Stimulated activated CD8-positive, alpha-beta memory T cell treated with anti-CD3 and anti-CD28 coated beads, Interleukin-4, amount 100 ng/mL, for 48 hours (primary cell): Measurements from ENCODE around the gene NYNRIN.

Experiments used
- DNase-seq: peaks from one replicate; pipeline ENCODE4 v3.0.0-alpha.2; 2020

Gene NYNRIN

GRCh38 chr14:24463017-24463883, 64.4 kb downstream of the NYNRIN start:
- no peak for DNase-seq

GRCh38 chr14:24463884-24464785, 65.3 kb downstream of the NYNRIN start:
- no peak for DNase-seq

- no peak for DNase-seq
Measured at GRCh38 chr14:24465368-24465767, 66.6 kb downstream of the NYNRIN start.

- DNase-seq = no peak
Measured at GRCh38 chr14:24465805-24466204, 67.0 kb downstream of the NYNRIN start.
